GM21737 (cell line): Measurements from ENCODE around the gene TRRAP.

ENCODE experiments used
- ATAC-seq: cut with Tn5 transposase; IDR thresholded peaks from one replicate; pipeline ENCODE4 v1.9.1; 2021; ENCODE audit warnings: mild to moderate bottlenecking, moderate library complexity; ENCODE audit not compliant: unreplicated experiment

TRRAP gene

GRCh38 chr7:99002827-99003212 is 124.5 kb downstream of the TRRAP start:
- no peak for ATAC-seq

- ATAC-seq, result no peak
Observed at GRCh38 chr7:99003419-99003818, 125.1 kb downstream of the TRRAP start.

GRCh38 chr7:99004216-99004615 is 125.9 kb downstream of the TRRAP start:
- ATAC-seq, result no peak

GRCh38 chr7:99004781-99005500 is 126.6 kb downstream of the TRRAP start:
- ATAC-seq, result no peak

- no peak for ATAC-seq
Observed at GRCh38 chr7:99005776-99006175, 127.4 kb downstream of the TRRAP start.

GRCh38 chr7:99006739-99007424 is 128.6 kb downstream of the TRRAP start:
- no peak for ATAC-seq

GRCh38 chr7:99008181-99008631 is 129.9 kb downstream of the TRRAP start:
- ATAC-seq, result no peak

- ATAC-seq, result no peak
Observed at GRCh38 chr7:99008921-99009530, 130.7 kb downstream of the TRRAP start.

- ATAC-seq, result no peak
Observed at GRCh38 chr7:99010281-99010680, 131.9 kb downstream of the TRRAP start.

GRCh38 chr7:99011341-99011705 is 133.0 kb downstream of the TRRAP start:
- ATAC-seq, result no peak

GRCh38 chr7:99011706-99012404 is 133.5 kb downstream of the TRRAP start:
- no peak for ATAC-seq

- no peak for ATAC-seq
Observed at GRCh38 chr7:99012722-99013121, 134.4 kb downstream of the TRRAP start.

- ATAC-seq, result no peak
Observed at GRCh38 chr7:99013266-99014112, 135.2 kb downstream of the TRRAP start.

- ATAC-seq, result no peak
Observed at GRCh38 chr7:99014113-99014985, 136.0 kb downstream of the TRRAP start.

GRCh38 chr7:99016196-99016595 is 137.9 kb downstream of the TRRAP start:
- no peak for ATAC-seq

GRCh38 chr7:99019523-99020412 is 141.4 kb downstream of the TRRAP start:
- ATAC-seq, result no peak

GRCh38 chr7:99020413-99020715 is 142.0 kb downstream of the TRRAP start:
- no peak for ATAC-seq

GRCh38 chr7:99021941-99022560 is 143.7 kb downstream of the TRRAP start:
- ATAC-seq, result no peak
